Ectodermal cell (in vitro differentiated cells): ENCODE measurements around the gene TAS2R39. TPM values are rescaled to one million over a fixed set of nuclear protein-coding genes. Genes with fewer than 3 reads are reported as not detected.
"Not testable (repeated sequence)": the region's sequence is repeated elsewhere in the genome, so short reads cannot be mapped to it uniquely, and the experiment has no call there.

ENCODE experiments used
- H3K27ac ChIP-seq: 2 replicates; pipeline ENCODE4 v1.7.0; 2013; ENCODE audit warnings: mild to moderate bottlenecking, low read depth, low read length; ENCODE audit not compliant: insufficient read depth, poor library complexity, severe bottlenecking
- H3K27me3 ChIP-seq: 2 replicates; pipeline ENCODE4 v1.7.0; 2013; ENCODE audit warnings: mild to moderate bottlenecking, low read length; ENCODE audit not compliant: insufficient read depth, control insufficient read depth, poor library complexity, severe bottlenecking
- H3K36me3 ChIP-seq: one replicate; pipeline ENCODE4 v1.7.0; 2013; ENCODE audit warnings: low read length; ENCODE audit not compliant: control insufficient read depth, insufficient read depth
- H3K4me1 ChIP-seq: one replicate; pipeline ENCODE4 v1.7.0; 2013; ENCODE audit warnings: low read length; ENCODE audit not compliant: control insufficient read depth, insufficient read depth
- H3K4me3 ChIP-seq: 2 replicates; pipeline ENCODE4 v1.7.0; 2013; ENCODE audit warnings: low read depth, low read length, control low read depth; ENCODE audit not compliant: insufficient read depth
- H3K9me3 ChIP-seq: 2 replicates; pipeline ENCODE4 v1.7.0; 2013; ENCODE audit warnings: mild to moderate bottlenecking, low read length, moderate library complexity; ENCODE audit not compliant: control insufficient read depth
- WGBS, 2 experiments: methylation state at CpG; one replicate each; pipeline ENCODE4 v1.1.7; 2013; ENCODE audit warnings: missing lambda C conversion rate in 2 of 2; 5-methylcytosine and 5-hydroxymethylcytosine counted together
- polyA plus RNA-seq, 4 experiments: library from polyadenylated mRNA; stranded (reverse); fragments of 50-300 nt; gene quantifications; one replicate each; pipeline ENCODE4 v1.2.3, GENCODE V29; 2013

Gene TAS2R39
- polyA plus RNA-seq (2013, experiment 1 of 4), result not detected
- not detected for polyA plus RNA-seq (2013, experiment 2 of 4)
- not detected for polyA plus RNA-seq (2013, experiment 3 of 4)
- polyA plus RNA-seq (2013, experiment 4 of 4), result not detected

DNA sequence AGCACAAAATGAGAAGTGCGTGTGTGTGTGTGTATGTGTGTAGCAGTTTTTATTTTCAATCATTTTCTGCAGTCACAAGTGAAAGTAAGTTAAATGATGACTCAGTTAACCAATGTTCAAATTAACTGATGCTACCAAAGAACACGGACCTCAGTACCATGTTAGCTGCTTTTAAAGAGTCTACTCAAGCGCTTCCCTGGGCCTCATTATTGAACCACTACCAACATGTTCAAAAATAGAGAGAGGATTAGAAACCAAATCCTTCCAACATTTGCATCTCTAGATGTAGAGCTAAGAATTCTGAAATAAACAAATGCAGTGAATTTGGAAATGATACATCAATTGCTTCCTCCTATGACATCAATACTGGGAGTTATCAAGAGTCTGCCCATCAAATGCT, at the start of gene TAS2R39:
Gene TAS2R39 (plus strand): TSS at position 396 of the 400 bp plus-strand sequence. CDS start 0 bp downstream, at position 396.
- Histone ChIP-seq H3K4me3 (no peak within 1 kb of the TSS), H3K4me1 (no peaks in the 10 kb centered on the region), H3K9me3 (no peaks in the 10 kb centered on the region), H3K36me3 (no peaks in the 10 kb centered on the region), H3K27me3 (no peaks in the 10 kb centered on the region), H3K27ac (no peak within 1 kb of the TSS)
- 93 to 97% methylated on average over 3 of the region's 3 CpGs for WGBS, 2 experiments

DNA sequence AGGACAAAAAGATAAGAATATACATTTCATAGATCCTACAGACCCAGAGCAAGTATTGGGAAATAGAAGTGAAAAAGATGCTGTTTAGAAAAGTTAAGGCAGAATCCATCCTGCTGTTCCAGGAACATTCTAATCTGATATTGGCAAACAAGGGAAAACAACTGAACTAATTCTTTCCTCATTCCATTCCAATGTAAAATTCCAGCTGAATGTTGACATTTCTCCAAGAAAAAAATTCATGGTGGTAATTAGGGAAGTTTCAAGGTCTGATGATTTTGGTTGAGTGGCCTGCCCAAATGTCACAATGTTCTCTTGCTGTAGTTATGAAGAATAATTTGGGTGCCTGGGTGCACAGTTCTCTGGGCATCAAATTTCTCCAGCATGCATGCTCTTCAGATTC, 36.1 kb upstream of the TAS2R39 start:
- Histone ChIP-seq H3K27ac (no peak overlapping the region), H3K4me1 (no peaks in the 10 kb centered on the region), H3K27me3 (no peaks in the 10 kb centered on the region), H3K4me3 (no peak overlapping the region), H3K9me3 (no peaks in the 10 kb centered on the region), H3K36me3 (no peaks in the 10 kb centered on the region)

DNA sequence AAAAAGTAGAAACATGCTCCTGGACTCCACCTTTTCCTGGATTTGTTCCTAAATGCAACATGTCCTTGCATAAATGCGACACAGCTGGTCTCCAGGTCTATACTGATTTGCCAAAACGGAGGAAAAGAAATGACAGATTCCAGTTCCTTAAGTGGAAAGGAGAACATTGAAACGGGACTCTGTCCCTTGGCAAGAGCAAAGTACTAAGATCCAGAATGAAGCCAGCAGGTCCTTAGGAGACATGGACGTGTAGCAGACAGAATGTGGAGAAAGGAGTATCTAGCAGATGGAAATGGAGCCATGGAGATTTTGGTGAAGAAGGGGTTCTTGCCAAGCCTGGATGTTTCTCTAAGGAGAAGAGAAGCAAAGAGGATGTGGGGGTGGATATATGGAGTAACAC, 35.2 kb upstream of the TAS2R39 start:
- no peak overlapping the region for H3K27ac ChIP-seq
- no peaks in the 10 kb centered on the region for H3K9me3 ChIP-seq
- WGBS, 2 experiments, result 80 to 81% methylated on average over 4 of the region's 4 CpGs
- no peaks in the 10 kb centered on the region for H3K4me1 ChIP-seq
- no peaks in the 10 kb centered on the region for H3K27me3 ChIP-seq
- no peak overlapping the region for H3K4me3 ChIP-seq
- H3K36me3 ChIP-seq, result no peaks in the 10 kb centered on the region

DNA sequence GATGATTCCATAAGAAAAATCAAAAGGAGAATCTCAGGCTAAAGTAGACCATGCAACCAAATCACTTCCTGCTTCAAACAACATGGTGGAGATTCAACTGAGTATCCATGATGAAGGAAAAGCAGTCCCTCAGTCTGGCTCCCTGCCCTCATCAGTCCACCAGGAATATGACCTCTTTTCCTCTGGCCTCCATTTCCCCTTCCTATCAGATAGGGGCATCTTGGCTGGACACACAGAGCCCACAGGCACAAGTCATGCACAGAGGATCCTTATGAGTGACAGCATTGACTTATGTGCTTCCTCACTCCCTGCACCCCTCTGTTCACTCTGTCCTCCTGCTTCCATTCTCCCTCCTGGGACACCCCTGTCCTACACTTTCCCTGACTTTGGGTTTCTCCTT, 34.6 kb upstream of the TAS2R39 start:
- H3K9me3 ChIP-seq, result no peaks in the 10 kb centered on the region
- H3K4me1 ChIP-seq, result no peaks in the 10 kb centered on the region
- no peaks in the 10 kb centered on the region for H3K27me3 ChIP-seq
- H3K4me3 ChIP-seq, result no peak overlapping the region
- H3K36me3 ChIP-seq, result no peaks in the 10 kb centered on the region
- H3K27ac ChIP-seq, result no peak overlapping the region

DNA sequence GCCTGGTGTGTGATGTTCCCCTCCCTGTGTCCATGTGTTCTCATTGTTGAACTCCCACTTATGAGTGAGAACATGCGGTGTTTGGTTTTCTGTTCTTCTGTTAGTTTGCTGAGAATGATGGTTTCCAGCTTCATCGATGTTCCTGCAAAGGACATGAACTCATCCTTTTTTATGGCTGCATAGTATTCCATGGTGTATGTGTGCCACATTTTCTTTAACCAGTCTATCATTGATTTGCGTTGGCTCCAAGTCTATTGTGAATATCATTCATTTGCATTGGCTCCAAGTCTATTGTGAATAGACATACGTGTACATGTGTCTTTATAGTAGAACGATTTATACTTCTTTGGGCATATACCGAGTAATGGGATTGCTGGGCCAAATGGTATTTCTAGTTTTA, 32.5 kb upstream of the TAS2R39 start:
- 93 to 97% methylated on average over 6 of the region's 6 CpGs for WGBS, 2 experiments
- not testable (repeated sequence) for H3K36me3 ChIP-seq, H3K4me3 ChIP-seq, H3K27me3 ChIP-seq, H3K27ac ChIP-seq, H3K9me3 ChIP-seq, H3K4me1 ChIP-seq

DNA sequence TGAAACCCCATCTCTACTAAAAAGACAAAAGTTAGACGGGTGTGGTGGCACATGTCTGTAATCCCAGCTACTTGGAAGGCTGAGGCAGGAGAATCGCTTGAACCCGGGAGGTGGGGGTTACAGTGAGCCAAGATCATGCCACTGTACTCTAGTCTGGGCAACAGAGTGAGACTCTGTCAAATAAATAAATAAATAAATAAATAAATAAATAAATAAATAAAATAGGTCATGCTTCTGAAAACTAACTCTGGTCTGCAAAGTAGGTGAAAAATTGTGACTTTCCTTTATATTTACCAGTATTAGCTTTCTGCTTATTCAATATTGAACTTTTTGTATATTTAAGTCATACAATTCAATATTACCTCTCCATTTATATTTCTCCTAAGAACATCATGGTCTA, 24.6 kb upstream of the TAS2R39 start:
- not testable (repeated sequence) for H3K4me1 ChIP-seq
- WGBS, 2 experiments, result 87 to 92% methylated on average over 3 of the region's 3 CpGs

DNA sequence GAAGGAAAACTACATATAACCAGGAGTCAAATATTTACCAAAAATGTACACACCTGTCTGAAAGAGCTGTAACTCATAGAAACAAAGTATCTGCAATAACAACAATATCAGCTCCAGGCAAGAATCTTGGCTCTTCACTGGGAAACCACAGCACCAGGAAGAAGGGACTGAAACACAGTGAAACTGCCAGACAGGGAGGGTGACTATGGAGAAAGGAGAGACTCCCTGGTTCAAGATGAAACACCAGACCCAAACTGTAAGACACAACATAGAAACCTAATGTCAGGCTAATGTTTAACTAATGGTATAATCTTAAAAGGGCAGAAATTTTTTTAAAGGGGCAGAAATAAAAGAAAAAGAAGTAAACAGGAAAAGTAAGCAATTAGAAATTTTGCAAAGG, 11.5 kb upstream of the TAS2R39 start:
- H3K27ac ChIP-seq, result no peak overlapping the region
- no peaks in the 10 kb centered on the region for H3K27me3 ChIP-seq
- no peaks in the 10 kb centered on the region for H3K36me3 ChIP-seq
- no peaks in the 10 kb centered on the region for H3K4me1 ChIP-seq
- no peaks in the 10 kb centered on the region for H3K9me3 ChIP-seq
- no peak overlapping the region for H3K4me3 ChIP-seq

More for the DNA sequence above, 24.6 kb upstream of the TAS2R39 start:
- H3K36me3 ChIP-seq, H3K9me3 ChIP-seq, H3K4me3 ChIP-seq, H3K27me3 ChIP-seq, H3K27ac ChIP-seq: not testable (repeated sequence)

DNA sequence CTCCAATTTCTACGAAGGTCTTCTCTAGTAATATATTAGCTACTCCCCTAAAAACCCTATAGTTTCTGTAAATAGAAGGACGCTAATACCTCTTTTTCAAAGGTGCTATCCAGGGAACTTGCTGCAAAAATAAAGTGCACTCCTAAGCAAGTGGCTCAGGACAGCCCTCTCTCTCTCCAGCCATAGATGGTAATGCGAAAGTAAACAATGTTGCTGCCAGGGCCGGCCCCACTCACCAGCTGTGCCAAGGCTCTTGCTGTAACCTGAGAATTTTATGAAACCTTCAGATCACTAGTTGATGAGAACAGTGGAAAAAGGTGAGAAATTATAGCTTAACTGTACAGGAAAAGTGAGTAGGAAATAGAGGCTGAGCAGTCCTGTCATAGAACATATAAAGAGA, 10.9 kb upstream of the TAS2R39 start:
- H3K27ac ChIP-seq, result no peak overlapping the region
- H3K9me3 ChIP-seq, result no peaks in the 10 kb centered on the region
- no peak overlapping the region for H3K4me3 ChIP-seq
- WGBS, 2 experiments, result 79 to 80% methylated on average over 4 of the region's 4 CpGs
- H3K4me1 ChIP-seq, result no peaks in the 10 kb centered on the region
- no peaks in the 10 kb centered on the region for H3K36me3 ChIP-seq
- H3K27me3 ChIP-seq, result no peaks in the 10 kb centered on the region

DNA sequence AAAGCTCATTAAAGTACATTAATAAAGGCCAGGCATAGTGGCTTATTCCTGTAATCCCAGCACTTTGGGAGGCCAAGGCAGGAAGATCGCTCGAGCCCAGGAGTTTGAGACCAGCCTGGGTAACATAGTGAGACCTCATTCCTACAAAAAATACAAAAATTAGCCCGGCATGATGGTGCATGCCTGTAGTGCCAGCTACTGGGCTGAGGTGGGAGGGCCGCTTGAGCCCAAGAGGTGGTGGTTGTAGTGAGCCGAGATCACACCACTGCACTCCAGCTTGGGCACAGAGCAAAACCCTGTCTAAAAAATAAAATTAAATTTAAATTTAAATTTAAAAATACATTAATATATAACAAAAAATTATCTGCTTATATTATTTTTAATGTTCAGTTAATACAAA, 7.1 kb upstream of the TAS2R39 start:
- H3K27me3 ChIP-seq, result no peaks in the 10 kb centered on the region
- no peak overlapping the region for H3K27ac ChIP-seq
- no peaks in the 10 kb centered on the region for H3K4me1 ChIP-seq
- no peak overlapping the region for H3K4me3 ChIP-seq
- no peaks in the 10 kb centered on the region for H3K36me3 ChIP-seq
- no peaks in the 10 kb centered on the region for H3K9me3 ChIP-seq
- WGBS, 2 experiments, result 91 to 93% methylated on average over 5 of the region's 5 CpGs

DNA sequence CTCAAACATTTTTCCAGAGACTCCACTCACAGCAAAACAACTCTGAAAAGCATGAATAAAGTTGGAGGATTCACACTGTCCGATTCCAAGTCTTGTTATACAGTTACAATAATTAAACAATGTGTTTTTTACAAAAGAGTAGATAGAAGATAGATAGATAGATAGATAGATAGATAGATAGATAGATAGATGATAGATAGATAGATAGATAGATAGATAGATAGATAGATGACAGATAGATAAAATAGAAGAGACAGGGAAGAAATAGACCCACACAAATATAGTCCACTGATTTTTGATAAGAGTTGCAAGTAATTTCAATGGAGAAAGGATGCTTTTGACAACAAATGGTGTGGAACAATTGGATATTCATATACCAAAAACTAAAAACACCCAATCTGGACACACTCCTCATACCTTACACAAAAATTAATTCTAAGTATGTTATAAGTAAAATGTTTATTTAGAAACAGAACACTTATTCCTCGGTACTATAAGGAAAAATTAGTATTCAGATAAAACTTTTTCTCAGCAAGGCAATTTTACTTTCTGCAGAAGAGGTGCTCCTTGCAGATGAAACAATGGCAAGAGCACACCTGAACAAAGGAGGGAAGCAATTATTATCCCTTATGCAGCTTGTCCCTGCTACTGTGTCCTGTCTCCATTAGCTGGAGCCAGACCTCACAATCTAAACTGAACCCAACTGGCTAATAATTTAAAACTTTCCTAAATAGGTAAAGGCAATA, 5.7 kb upstream of the TAS2R39 start:
- no CpG with 5 or more reads among the region's 2 CpGs for WGBS, 2 experiments
- no peaks in the 10 kb centered on the region for H3K9me3 ChIP-seq

DNA sequence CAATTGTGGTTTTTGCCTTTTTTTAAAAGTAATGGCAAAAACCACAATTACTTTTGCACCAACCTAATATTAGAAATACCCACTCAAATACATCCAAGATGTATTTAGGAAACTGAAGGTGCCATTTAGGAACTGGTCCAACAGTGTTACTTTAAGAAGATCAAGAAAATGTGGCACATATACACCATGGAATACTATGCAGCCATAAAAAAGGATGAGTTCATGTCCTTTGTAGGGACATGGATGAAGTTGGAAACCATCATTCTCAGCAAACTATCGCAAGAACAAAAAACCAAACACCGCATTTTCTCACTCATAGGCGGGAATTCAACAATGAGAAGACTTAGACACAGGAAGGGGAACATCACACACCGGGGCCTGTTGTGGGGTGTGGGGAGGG, 2.4 kb upstream of the TAS2R39 start:
- H3K4me1 ChIP-seq, H3K36me3 ChIP-seq, H3K9me3 ChIP-seq, H3K27ac ChIP-seq, H3K27me3 ChIP-seq, H3K4me3 ChIP-seq: not testable (repeated sequence)
- 94 to 96% methylated on average over 3 to 4 of the region's 4 CpGs for WGBS, 2 experiments

More for the DNA sequence above, 5.7 kb upstream of the TAS2R39 start:
- Histone ChIP-seq H3K27ac (no peak overlapping the region), H3K27me3 (no peaks in the 10 kb centered on the region), H3K4me1 (no peaks in the 10 kb centered on the region), H3K36me3 (no peaks in the 10 kb centered on the region), H3K4me3 (no peak overlapping the region)
